Measurements from ENCODE around the gene MC4R. TPM values are rescaled to one million over a fixed set of nuclear protein-coding genes. Genes with fewer than 3 reads are reported as not detected.

MC4R gene
- total RNA-seq, 6 experiments from 2014 or later: not detected

GRCh38 chr18:60350150-60350549 is 22.4 kb downstream of the MC4R start:
- H3K4me3 ChIP-seq: no peak overlapping the region
- DNase-seq (no peak), ATAC-seq (no peak)
- H3K4me1 ChIP-seq: no peaks in the 10 kb centered on the region
- TF ChIP-seq, protein P1, sequence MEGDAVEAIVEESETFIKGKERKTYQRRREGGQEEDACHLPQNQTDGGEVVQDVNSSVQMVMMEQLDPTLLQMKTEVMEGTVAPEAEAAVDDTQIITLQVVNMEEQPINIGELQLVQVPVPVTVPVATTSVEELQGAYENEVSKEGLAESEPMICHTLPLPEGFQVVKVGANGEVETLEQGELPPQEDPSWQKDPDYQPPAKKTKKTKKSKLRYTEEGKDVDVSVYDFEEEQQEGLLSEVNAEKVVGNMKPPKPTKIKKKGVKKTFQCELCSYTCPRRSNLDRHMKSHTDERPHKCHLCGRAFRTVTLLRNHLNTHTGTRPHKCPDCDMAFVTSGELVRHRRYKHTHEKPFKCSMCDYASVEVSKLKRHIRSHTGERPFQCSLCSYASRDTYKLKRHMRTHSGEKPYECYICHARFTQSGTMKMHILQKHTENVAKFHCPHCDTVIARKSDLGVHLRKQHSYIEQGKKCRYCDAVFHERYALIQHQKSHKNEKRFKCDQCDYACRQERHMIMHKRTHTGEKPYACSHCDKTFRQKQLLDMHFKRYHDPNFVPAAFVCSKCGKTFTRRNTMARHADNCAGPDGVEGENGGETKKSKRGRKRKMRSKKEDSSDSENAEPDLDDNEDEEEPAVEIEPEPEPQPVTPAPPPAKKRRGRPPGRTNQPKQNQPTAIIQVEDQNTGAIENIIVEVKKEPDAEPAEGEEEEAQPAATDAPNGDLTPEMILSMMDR (IDR thresholded peaks at IDR 0.05): no peak
- TF ChIP-seq POLR2A (IDR thresholded peaks at IDR 0.05): no peak
- H3K9me3 ChIP-seq: no peaks in the 10 kb centered on the region
- H3K36me3 ChIP-seq: no peaks in the 10 kb centered on the region
- 44% methylated on average over 1 of the region's 1 CpG for WGBS (ENCODE audit: insufficient coverage, low coverage, low lambda C conversion rate, missing lambda C conversion rate)
- no peak overlapping the region for H3K27ac ChIP-seq
- intact Hi-C loops (cut with DNase I): no loop called here
- H3K27me3 ChIP-seq: no peaks in the 10 kb centered on the region

DNA sequence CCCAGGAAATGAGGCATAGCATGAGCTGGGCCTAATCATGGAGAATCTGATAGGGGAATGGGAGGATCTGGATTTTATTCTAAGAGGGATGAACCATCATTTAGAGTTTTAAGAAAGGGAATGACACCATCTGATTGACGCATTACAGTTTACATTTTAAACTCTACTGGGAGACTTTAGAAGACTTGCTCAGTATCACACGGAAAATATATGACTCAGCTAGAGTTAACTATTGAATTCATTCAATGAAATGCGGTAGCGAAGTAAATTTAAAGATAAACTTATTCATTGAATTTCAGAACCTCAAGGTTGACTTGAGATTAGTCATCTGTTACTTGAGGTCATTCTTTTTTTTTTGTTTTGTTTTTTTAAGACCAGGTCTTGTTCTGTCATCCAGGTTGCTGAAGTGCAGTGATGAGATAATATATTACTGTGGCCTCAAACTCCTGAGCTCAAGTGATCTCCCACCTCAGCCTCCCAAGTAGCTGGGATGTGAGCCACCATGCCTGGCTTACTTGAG is 25.0 kb downstream of the MC4R start:
- DNase-seq (no peak), ATAC-seq (no peak)
- no peaks in the 10 kb centered on the region for H3K36me3 ChIP-seq
- WGBS (ENCODE audit: insufficient coverage, low coverage, low lambda C conversion rate, missing lambda C conversion rate): 65% methylated on average over 4 of the region's 4 CpGs
- no peak overlapping the region for H3K27ac ChIP-seq
- intact Hi-C loops (cut with DNase I): no loop called here
- no peaks in the 10 kb centered on the region for H3K4me1 ChIP-seq
- H3K27me3 ChIP-seq: no peaks in the 10 kb centered on the region
- no peaks in the 10 kb centered on the region for H3K9me3 ChIP-seq
- TF ChIP-seq POLR2A (IDR thresholded peaks at IDR 0.05): no peak
- TF ChIP-seq, protein P1 (IDR thresholded peaks at IDR 0.05): no peak
- no peak overlapping the region for H3K4me3 ChIP-seq

DNA sequence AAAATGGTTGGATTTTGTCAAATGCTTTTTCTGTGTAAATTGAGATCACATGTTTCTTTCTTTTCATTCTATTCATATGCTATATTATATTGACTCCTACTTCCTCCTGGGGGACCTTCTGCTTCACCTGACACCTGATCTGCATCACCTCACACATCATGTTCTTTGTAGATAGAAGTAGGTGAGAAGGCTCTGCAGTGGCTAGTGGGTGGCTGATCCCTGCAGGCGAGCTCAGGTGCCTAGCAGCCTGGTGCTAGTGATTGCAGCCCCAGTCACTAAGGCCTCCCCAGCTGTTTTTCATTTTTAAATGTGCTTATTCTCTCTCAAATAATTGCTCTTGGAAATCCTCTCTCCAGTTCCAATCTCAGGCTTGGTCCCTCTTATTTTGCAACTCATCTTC is 33.6 kb downstream of the MC4R start:
- Histone ChIP-seq H3K27ac (no peak overlapping the region), H3K4me3 (no peak overlapping the region), H3K36me3 (no peaks in the 10 kb centered on the region), H3K27me3 (no peaks in the 10 kb centered on the region), H3K4me1 (no peaks in the 10 kb centered on the region), H3K9me3 (no peaks in the 10 kb centered on the region)
- no peak for DNase-seq
- ATAC-seq: no peak
- TF ChIP-seq POLR2A (IDR thresholded peaks at IDR 0.05): no peak
- TF ChIP-seq, protein P1 (IDR thresholded peaks at IDR 0.05): no peak
- 27% methylated on average over 1 of the region's 1 CpG for WGBS (ENCODE audit: insufficient coverage, low coverage, low lambda C conversion rate, missing lambda C conversion rate)
- intact Hi-C loops (cut with DNase I): no loop called here

DNA sequence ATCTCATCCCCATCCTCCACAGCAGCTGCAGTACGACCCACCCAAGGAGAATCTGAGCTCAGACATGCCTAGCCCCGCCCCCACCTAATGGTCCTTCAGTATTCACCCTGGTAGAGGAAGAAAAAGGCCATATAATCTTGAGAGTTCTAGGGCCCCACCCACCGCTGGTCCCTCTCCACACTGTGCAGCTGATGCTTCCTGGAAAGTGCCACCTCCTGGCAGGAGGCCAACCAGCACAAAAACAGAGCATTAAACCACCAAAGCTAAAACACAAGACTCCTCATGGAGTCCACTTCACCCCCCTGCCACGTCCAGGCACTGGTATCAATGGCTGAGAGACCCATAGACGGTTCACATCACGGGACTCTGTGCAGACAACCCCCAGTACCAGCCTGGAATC is 40.7 kb downstream of the MC4R start:
- TF ChIP-seq, protein P1 (IDR thresholded peaks at IDR 0.05): no peak
- TF ChIP-seq POLR2A (IDR thresholded peaks at IDR 0.05): no peak
- H3K4me1 ChIP-seq: no peaks in the 10 kb centered on the region
- no peaks in the 10 kb centered on the region for H3K36me3 ChIP-seq
- ATAC-seq: no peak
- WGBS (ENCODE audit: insufficient coverage, low coverage, low lambda C conversion rate, missing lambda C conversion rate): 29% methylated on average over 1 of the region's 6 CpGs
- no peak for DNase-seq
- H3K4me3 ChIP-seq: no peak overlapping the region
- H3K9me3 ChIP-seq: no peaks in the 10 kb centered on the region
- no peak overlapping the region for H3K27ac ChIP-seq
- H3K27me3 ChIP-seq: no peaks in the 10 kb centered on the region
- intact Hi-C loops (cut with DNase I): no loop called here

GRCh38 chr18:60329131-60329530 is 43.4 kb downstream of the MC4R start:
- no peak for ATAC-seq
- no peak for TF ChIP-seq POLR2A (IDR thresholded peaks at IDR 0.05)
- TF ChIP-seq, protein P1 (IDR thresholded peaks at IDR 0.05): no peak
- intact Hi-C loops (cut with DNase I): no loop called here

More at GRCh38 chr18:60329131-60329530, 43.4 kb downstream of the MC4R start:
- Histone ChIP-seq H3K27me3 (no peaks in the 10 kb centered on the region), H3K9me3 (no peaks in the 10 kb centered on the region), H3K4me3 (no peak overlapping the region), H3K27ac (no peak overlapping the region), H3K4me1 (no peaks in the 10 kb centered on the region), H3K36me3 (no peaks in the 10 kb centered on the region)
- no peak for DNase-seq
